HepG2 (cell line): ENCODE data around the gene ENO2. TPM values are rescaled to one million over a fixed set of nuclear protein-coding genes. Genes with fewer than 3 reads are reported as not detected.
A peak's percentile ranks its signal among the peaks of the same experiment; 100 is the strongest.

ENCODE experiments used
- ATF7 ChIP-seq, 2 experiments: fragments of 450-650 bp in 1 of 2; sonication (generic) in 1 of 2; formaldehyde crosslinking in 1 of 2; IDR thresholded peaks; 2 replicates each; pipeline versions ENCODE4 v1.4.0 to v1.6.1; 2016 to 2020; ENCODE audit warnings: antibody characterized with exemption in 1 of 2, mild to moderate bottlenecking in 1 of 2, missing genetic modification reagents in 1 of 2
- BRD4 ChIP-seq: sonication (generic); formaldehyde crosslinking; IDR thresholded peaks from 2 replicates; pipeline ENCODE4 v1.4.0; 2020; ENCODE audit warnings: missing genetic modification reagents
- CCDC6 ChIP-seq: sonication (generic); formaldehyde crosslinking; IDR thresholded peaks from 2 replicates; pipeline ENCODE4 v1.8.1; 2022; ENCODE audit warnings: mild to moderate bottlenecking, missing genetic modification reagents, moderate library complexity
- ISL2 ChIP-seq: sonication (generic); formaldehyde crosslinking; IDR thresholded peaks from 2 replicates; pipeline ENCODE4 v1.5.0; 2020; ENCODE audit warnings: missing genetic modification reagents
- LRRFIP1 ChIP-seq: sonication (generic); formaldehyde crosslinking; conservative IDR thresholded peaks from 2 replicates; pipeline ENCODE4 v1.4.0; 2020; ENCODE audit warnings: missing genetic modification reagents
- MEF2D ChIP-seq: sonication (generic); formaldehyde crosslinking; IDR thresholded peaks from 2 replicates; pipeline ENCODE4 v1.5.1; 2020; ENCODE audit warnings: mild to moderate bottlenecking, missing genetic modification reagents
- PATZ1 ChIP-seq: sonication (generic); formaldehyde crosslinking; IDR thresholded peaks from 2 replicates; pipeline ENCODE4 v1.4.0; 2020; ENCODE audit warnings: missing genetic modification reagents
- PAXIP1 ChIP-seq: sonication (generic); formaldehyde crosslinking; conservative IDR thresholded peaks from 2 replicates; pipeline ENCODE4 v1.4.0; 2020; ENCODE audit warnings: mild to moderate bottlenecking, missing genetic modification reagents, moderate library complexity
- PHF20 ChIP-seq: sonication (generic); formaldehyde crosslinking; IDR thresholded peaks from 2 replicates; pipeline ENCODE4 v1.5.0; 2020; ENCODE audit warnings: mild to moderate bottlenecking, missing genetic modification reagents
- REPIN1 ChIP-seq: sonication (generic); formaldehyde crosslinking; IDR thresholded peaks from 2 replicates; pipeline ENCODE4 v1.8.0; 2022; ENCODE audit warnings: missing genetic modification reagents, low read depth, mild to moderate bottlenecking, borderline replicate concordance
- RFX1 ChIP-seq: fragments of 450-650 bp; IDR thresholded peaks from 2 replicates; pipeline ENCODE4 v1.6.1; 2017
- XBP1 ChIP-seq: sonication (generic); formaldehyde crosslinking; IDR thresholded peaks from 2 replicates; pipeline ENCODE4 v1.5.0; 2020; ENCODE audit warnings: missing genetic modification reagents
- ZNF280B ChIP-seq: sonication (generic); formaldehyde crosslinking; IDR thresholded peaks from 2 replicates; pipeline ENCODE4 v1.5.0; 2020; ENCODE audit warnings: missing genetic modification reagents, mild to moderate bottlenecking, borderline replicate concordance
- ZNF513 ChIP-seq: sonication (generic); formaldehyde crosslinking; conservative IDR thresholded peaks from 2 replicates; pipeline ENCODE4 v1.5.0; 2020; ENCODE audit warnings: missing genetic modification reagents
- ZNF614 ChIP-seq: IDR thresholded peaks from 2 replicates; pipeline ENCODE4 v1.6.1; 2018; ENCODE audit warnings: missing biosample characterization, missing genetic modification reagents, inconsistent platforms, borderline replicate concordance
- ZSCAN12 ChIP-seq: sonication (generic); formaldehyde crosslinking; IDR thresholded peaks from 2 replicates; pipeline ENCODE4 v1.9.0; 2021; ENCODE audit warnings: mild to moderate bottlenecking, missing genetic modification reagents
- polyA plus RNA-seq, 8 experiments: library from polyadenylated mRNA; depleted of rRNA in 3 of 8; stranded (reverse) in 7 of 8; unstranded in 1 of 8; fragments of >200 nt; fragmentation: Illumina TruSeq in 4 of 8; extraction: Trizol in 4 of 8; gene quantifications; 2 replicates each; pipeline versions ENCODE4 v1.2.1 to v1.2.3, GENCODE V29; 2011 to 2016; ENCODE audit warnings: low read depth in 4 of 8, missing spikeins in 1 of 8, mixed read lengths in 1 of 8; ENCODE audit not compliant: insufficient read depth in 1 of 8
- total RNA-seq, 5 experiments: library from RNA; depleted of rRNA; stranded (reverse); fragments of >200 nt; fragmentation: Illumina TruSeq; extraction: Trizol; gene quantifications; 2 replicates each; pipeline ENCODE4 v1.2.3, GENCODE V29; 2016; ENCODE audit warnings: low read depth in 1 of 5

The ENO2 gene
- total and polyA plus RNA-seq, 2 of the 13 experiments (the other 11 are each of a cell fraction or from before 2014, with no cell fraction given), result 19.3 to 136 TPM

- TF ChIP-seq ZNF280B (CRISPR knock-in tag) (peak; percentile 56; the same call in 1 of the 2 replicates), MEF2D (CRISPR knock-in tag) (0 out of 2 replicates have a peak, but pooled peaks have one; percentile 24), PHF20 (CRISPR knock-in tag) (no peak), BRD4 (CRISPR knock-in tag) (no peak), XBP1 (CRISPR knock-in tag) (no peak), CCDC6 (CRISPR knock-in tag) (0 out of 2 replicates have a peak, but pooled peaks have one; percentile 20), ATF7 (IDR thresholded peaks at IDR 0.05) (peak; percentile 97), ATF7 (CRISPR knock-in tag; IDR thresholded peaks at IDR 0.05) (peak; percentile 70; the same call in 1 of the 2 replicates), ZNF513 (CRISPR knock-in tag) (no peak), PAXIP1 (CRISPR knock-in tag) (no peak), PATZ1 (0 out of 2 replicates have a peak, but pooled peaks have one; percentile 9), ZNF614 (0 out of 2 replicates have a peak, but pooled peaks have one; percentile 21), ZSCAN12 (CRISPR knock-in tag) (no peak), ISL2 (CRISPR knock-in tag) (no peak), RFX1 (peak; percentile 96), LRRFIP1 (CRISPR knock-in tag) (no peak), REPIN1 (peak; percentile 30; the same call in 1 of the 2 replicates)
Observed at GRCh38 chr12:6904280-6905276, 9.8 kb upstream of the ENO2 start, which contains the start of gene LRRC23 (continued).
